ENCODE measurements around the gene SORCS2. TPM values are rescaled to one million over a fixed set of nuclear protein-coding genes. Genes with fewer than 3 reads are reported as not detected.

The SORCS2 gene
- total RNA-seq, 1 donor from 2014 or later = 2.8 TPM

GRCh38 chr4:7777017-7777710 lies 584.8 kb downstream of the SORCS2 start:
- DNase-seq (ENCODE audit: low read depth) = no peak

- DNase-seq (ENCODE audit: low read depth) = peak; percentile 54
Measured at GRCh38 chr4:7777871-7778509, 585.7 kb downstream of the SORCS2 start.

GRCh38 chr4:7778510-7779431 lies 586.4 kb downstream of the SORCS2 start:
- DNase-seq (ENCODE audit: low read depth) = no peak

GRCh38 chr4:7779432-7779768 lies 587.1 kb downstream of the SORCS2 start:
- DNase-seq (ENCODE audit: low read depth) = no peak

GRCh38 chr4:7780751-7781348 lies 588.5 kb downstream of the SORCS2 start:
- DNase-seq (ENCODE audit: low read depth) = no peak

- DNase-seq (ENCODE audit: low read depth) = peak; percentile 23
Measured at GRCh38 chr4:7781366-7781765, 589.0 kb downstream of the SORCS2 start.

GRCh38 chr4:7781993-7782392 lies 589.7 kb downstream of the SORCS2 start:
- no peak for DNase-seq (ENCODE audit: low read depth)

GRCh38 chr4:7782783-7783182 lies 590.4 kb downstream of the SORCS2 start:
- no peak for DNase-seq (ENCODE audit: low read depth)

- no peak for DNase-seq (ENCODE audit: low read depth)
Measured at GRCh38 chr4:7783541-7783940, 591.2 kb downstream of the SORCS2 start.

- no peak for DNase-seq (ENCODE audit: low read depth)
Measured at GRCh38 chr4:7784131-7784870, 592.0 kb downstream of the SORCS2 start.

GRCh38 chr4:7785017-7785416 lies 592.7 kb downstream of the SORCS2 start:
- no peak for DNase-seq (ENCODE audit: low read depth)

GRCh38 chr4:7786040-7786439 lies 593.7 kb downstream of the SORCS2 start:
- DNase-seq (ENCODE audit: low read depth) = no peak

GRCh38 chr4:7786517-7786916 lies 594.2 kb downstream of the SORCS2 start:
- DNase-seq (ENCODE audit: low read depth) = no peak

- no peak for DNase-seq (ENCODE audit: low read depth)
Measured at GRCh38 chr4:7787067-7787466, 594.7 kb downstream of the SORCS2 start.

GRCh38 chr4:7787681-7788141 lies 595.4 kb downstream of the SORCS2 start:
- no peak for DNase-seq (ENCODE audit: low read depth)

GRCh38 chr4:7788193-7788592 lies 595.9 kb downstream of the SORCS2 start:
- DNase-seq (ENCODE audit: low read depth) = no peak

GRCh38 chr4:7788694-7789425 lies 596.5 kb downstream of the SORCS2 start:
- no peak for DNase-seq (ENCODE audit: low read depth)

- DNase-seq (ENCODE audit: low read depth) = no peak
Measured at GRCh38 chr4:7790023-7790422, 597.7 kb downstream of the SORCS2 start.

GRCh38 chr4:7790999-7791398 lies 598.7 kb downstream of the SORCS2 start:
- DNase-seq (ENCODE audit: low read depth) = no peak

Measured in myocyte (in vitro differentiated cells).